ENCODE results near the gene OR2T27. TPM values are rescaled to one million over a fixed set of nuclear protein-coding genes. Genes with fewer than 3 reads are reported as not detected.

The OR2T27 gene
- total RNA-seq = not detected in 2 replicates

GRCh38 chr1:248655354-248655753 lies at the start of gene OR2T27:
Gene OR2T27 (minus strand): TSS chr1:248655528. CDS start chr1:248650884, 4,644 bp downstream.

GRCh38 chr1:248702714-248703113 lies 47.4 kb upstream of the OR2T27 start, which contains the start of gene OR14I1:
Gene OR14I1 (minus strand): TSS chr1:248702766.

DNA sequence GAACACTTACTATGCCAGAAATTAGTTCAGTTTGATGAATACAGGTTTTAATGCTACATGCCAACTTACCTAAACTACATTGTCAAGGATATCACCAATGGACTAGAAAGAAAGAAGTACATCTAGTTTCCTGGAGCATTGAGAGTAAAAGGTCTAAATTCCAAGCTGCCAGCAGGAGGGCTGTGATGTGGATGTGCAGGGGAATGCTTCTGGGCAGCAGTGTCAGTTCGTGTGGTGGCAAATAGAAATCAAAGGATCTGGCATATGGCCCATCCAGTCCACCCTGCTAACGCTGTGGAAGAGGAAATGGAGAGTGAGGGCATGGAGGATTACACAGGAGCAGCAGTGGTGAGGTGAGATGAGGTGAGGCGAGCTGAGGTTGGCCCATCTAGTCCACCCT lies 10.2 kb downstream of the OR2T27 start, which contains the start of gene OR2T35:
TSS of gene OR2T35 (minus strand) at position 101 of the 400 bp plus-strand sequence. CDS start 6,020 bp downstream, outside the sequence.

GRCh38 chr1:248634991-248635390 lies 20.3 kb downstream of the OR2T27 start, which contains the start of gene OR2T11:
Gene OR2T11 (minus strand): TSS chr1:248635091. CDS start chr1:248627128, 7,963 bp downstream.

Other genes starting within 250 kb of the OR2T27 start
- not detected in 2 replicates for gene OR2T2, start 209.9 kb downstream of the OR2T27 start, total RNA-seq
- not detected in 2 replicates for gene OR2T3, start 182.2 kb downstream of the OR2T27 start, total RNA-seq
- gene OR2T5, start 166.9 kb downstream of the OR2T27 start, total RNA-seq = not detected in 2 replicates
- gene OR2G6, start 147.5 kb downstream of the OR2T27 start, total RNA-seq = not detected in 2 replicates
- gene OR2T29, start 92.8 kb downstream of the OR2T27 start, total RNA-seq = not detected in 2 replicates
- not detected in 2 replicates for gene OR2T34, start 80.8 kb downstream of the OR2T27 start, total RNA-seq
- gene OR2T10, start 57.8 kb downstream of the OR2T27 start, total RNA-seq = not detected in 2 replicates
- gene OR2T11, start 20.4 kb downstream of the OR2T27 start, total RNA-seq = not detected in 2 replicates
- gene OR2T35, start 10.2 kb downstream of the OR2T27 start, total RNA-seq = not detected in 2 replicates
- not detected in 2 replicates for gene OR14I1, start 47.2 kb upstream of the OR2T27 start, total RNA-seq
- not detected in 2 replicates for gene LYPD8, start 100.2 kb upstream of the OR2T27 start, total RNA-seq
- gene SH3BP5L, start 170.4 kb upstream of the OR2T27 start, total RNA-seq = 16.5 and 18.2 TPM in 2 replicates
- 13.6 and 16.6 TPM in 2 replicates for gene ZNF672, start 182.7 kb upstream of the OR2T27 start, total RNA-seq
- 20.6 and 23.9 TPM in 2 replicates for gene ZNF692, start 203.6 kb upstream of the OR2T27 start, total RNA-seq

Measured in subcutaneous preadipocyte (primary cell).